Endothelial cell of umbilical vein (primary cell): Measurements from ENCODE around the gene ZP1. TPM values are rescaled to one million over a fixed set of nuclear protein-coding genes. Genes with fewer than 3 reads are reported as not detected.

Source experiments
- BruUV-seq: library from RNA; stranded (reverse); fragments of 400-500 nt; replicated peaks from 2 replicates; lab custom pipeline; 2021; lab: Mats Ljungman, UMichigan
- CTCF ChIA-PET: fragments of 300-600, 350-600 bp; sonication (Branson Sonifier 250); formaldehyde crosslinking; loops from one replicate; lab custom pipeline; 2021; ENCODE audit warnings: antibody characterized with exemption, inconsistent platforms; lab: Charles Lee
- POLR2A ChIA-PET: fragments of 300-600, 350-600 bp; sonication (Branson Sonifier 250); formaldehyde crosslinking; loops from one replicate; lab custom pipeline; 2021; ENCODE audit warnings: antibody characterized with exemption, inconsistent platforms; lab: Charles Lee
- DNase-seq: peaks from one replicate; pipeline ENCODE4 v3.0.0-alpha.2; 2011; ENCODE audit warnings: low read depth, low spot score
- FAIRE-seq: peaks from 2 replicates; lab custom pipeline; 2011; peaks lifted over from hg19 to GRCh38; lab: Jason Lieb, UNC
- H2AFZ ChIP-seq: 2 replicates; pipeline ENCODE4 v1.6.0; 2012; ENCODE audit warnings: low read depth, low read length, control low read depth, inconsistent platforms
- H3K27ac ChIP-seq: 2 replicates; pipeline ENCODE4 v1.5.1; 2011; ENCODE audit warnings: low read depth, mild to moderate bottlenecking, control low read depth, low read length, moderate library complexity; ENCODE audit not compliant: insufficient read depth
- H3K27me3 ChIP-seq, 2 experiments: 2 replicates each; pipeline versions ENCODE4 v1.6.0 to v1.6.1; 2011; ENCODE audit warnings: low read length in 2 of 2, mixed read lengths in 1 of 2; ENCODE audit not compliant: control insufficient read depth in 2 of 2, insufficient read depth in 2 of 2
- H3K36me3 ChIP-seq, 2 experiments: 2 replicates in 1 of 2; 3 replicates in 1 of 2; pipeline ENCODE4 v1.5.1; 2011; ENCODE audit warnings: low read length in 2 of 2, mild to moderate bottlenecking in 1 of 2, moderate library complexity in 1 of 2; ENCODE audit not compliant: control insufficient read depth in 2 of 2, insufficient read depth in 2 of 2; ENCODE audit errors: extremely low read depth in 1 of 2
- H3K4me1 ChIP-seq: 3 replicates; pipeline ENCODE4 v1.5.1; 2011; ENCODE audit warnings: mild to moderate bottlenecking, low read length; ENCODE audit not compliant: control insufficient read depth, insufficient read depth; ENCODE audit errors: extremely low read depth
- H3K4me2 ChIP-seq: 2 replicates; pipeline ENCODE4 v1.6.1; 2011; ENCODE audit warnings: low read length, control low read depth, mixed read lengths; ENCODE audit not compliant: insufficient read depth
- H3K4me3 ChIP-seq, 3 experiments: fragments of 200-600 bp in 1 of 3; sonication (generic), shearing (Covaris generic) in 1 of 3; replicated peaks in 1 of 3; 2 replicates each; pipeline ENCODE4 v1.5.1; 2011 to 2016; ENCODE audit warnings: control low read depth in 3 of 3, low read length in 3 of 3, mild to moderate bottlenecking in 2 of 3, inconsistent platforms in 1 of 3, low read depth in 1 of 3, moderate library complexity in 1 of 3; ENCODE audit not compliant: insufficient read depth in 1 of 3
- H3K79me2 ChIP-seq: 2 replicates; pipeline ENCODE4 v1.6.0; 2012; ENCODE audit warnings: low read length, inconsistent platforms; ENCODE audit not compliant: control insufficient read depth, insufficient read depth
- H3K9ac ChIP-seq: replicated peaks from 2 replicates; pipeline ENCODE3; 2011; ENCODE audit warnings: low read length, control low read depth; ENCODE audit not compliant: insufficient read depth; ENCODE audit errors: extremely low read depth
- H3K9me1 ChIP-seq: replicated peaks from 3 replicates; pipeline ENCODE4 v1.6.0; 2011; ENCODE audit warnings: mild to moderate bottlenecking, low read length; ENCODE audit not compliant: control insufficient read depth, insufficient read depth; ENCODE audit errors: extremely low read depth
- H3K9me3 ChIP-seq: replicated peaks from 2 replicates; pipeline ENCODE4 v1.5.1; 2012; ENCODE audit warnings: low read length, inconsistent platforms; ENCODE audit not compliant: control insufficient read depth, insufficient read depth
- H4K20me1 ChIP-seq: replicated peaks from 2 replicates; pipeline ENCODE3; 2011; ENCODE audit warnings: mild to moderate bottlenecking, low read length; ENCODE audit not compliant: control insufficient read depth, insufficient read depth; ENCODE audit errors: extremely low read depth
- EZH2 ChIP-seq: IDR thresholded peaks from 2 replicates; pipeline ENCODE4 v1.6.1; 2012; ENCODE audit warnings: borderline replicate concordance, low read depth, mild to moderate bottlenecking, moderate library complexity, low read length, inconsistent platforms; ENCODE audit not compliant: severe bottlenecking
- FOS ChIP-seq: IDR thresholded peaks from 2 replicates; pipeline ENCODE4 v1.6.1; 2011; ENCODE audit warnings: mild to moderate bottlenecking, low read length, moderate library complexity, borderline replicate concordance; ENCODE audit not compliant: insufficient read depth
- GATA2 ChIP-seq: IDR thresholded peaks from 2 replicates; pipeline ENCODE4 v1.7.0; 2011; ENCODE audit warnings: low read depth, mild to moderate bottlenecking, moderate library complexity, mixed read lengths, low read length; ENCODE audit not compliant: insufficient read length, insufficient read depth
- JUN ChIP-seq: IDR thresholded peaks from 2 replicates; pipeline ENCODE4 v1.6.1; 2011; ENCODE audit warnings: borderline replicate concordance, low read depth; ENCODE audit not compliant: insufficient read length, insufficient read depth
- MYC ChIP-seq: IDR thresholded peaks from one replicate; pipeline ENCODE4 v1.6.1; 2011; ENCODE audit warnings: mild to moderate bottlenecking, low read depth, low read length
- POLR2A ChIP-seq: IDR thresholded peaks from 2 replicates; pipeline ENCODE4 v1.6.1; 2012; ENCODE audit warnings: low read depth, mild to moderate bottlenecking, control low read depth, low read length
- POLR2AphosphoS5 ChIP-seq: IDR thresholded peaks from 2 replicates; pipeline ENCODE4 v1.6.1; 2012; ENCODE audit warnings: low read depth, mild to moderate bottlenecking, control low read depth, low read length, moderate library complexity; ENCODE audit not compliant: insufficient read depth
- dilution Hi-C: fragments of 300-500 bp; cut with MboI; formaldehyde crosslinking; loops from one replicate; pipeline ENCODE4 v1.15.0; 2019; ENCODE audit warnings: low sequenced_read_pairs; ENCODE audit not compliant: extremely low pct_ligation_motif_present
- intact Hi-C: fragments of 100-400 bp; cut with micrococcal nuclease; formaldehyde crosslinking; loops from one replicate; pipeline ENCODE4 v1.10.0; 2022
- polyA plus RNA-seq, 4 experiments: library from polyadenylated mRNA; depleted of rRNA in 3 of 4; stranded (reverse) in 3 of 4; unstranded in 1 of 4; fragments of >200 nt; gene quantifications; 2 replicates each; pipeline versions ENCODE4 v1.2.1 to v1.2.3, GENCODE V29; 2011 to 2012; ENCODE audit warnings: missing spikeins in 1 of 4
- total RNA-seq: library from RNA; stranded (reverse); gene quantifications from 2 replicates; pipeline ENCODE4 v1.2.3, GENCODE V29; 2021
- TF ChIP-seq, protein P1 (sequence below), 2 donors: IDR thresholded peaks; 1 replicate in 1 of 2; 2 replicates in 1 of 2; pipeline ENCODE4 v1.5.1; 2011; ENCODE audit warnings: low read length in 2 of 2, mild to moderate bottlenecking in 2 of 2, moderate library complexity in 2 of 2, control low read depth in 1 of 2, inconsistent platforms in 1 of 2, low read depth in 1 of 2; ENCODE audit not compliant: insufficient read depth in 1 of 2; ENCODE audit errors: extremely low read depth in 1 of 2
- TF ChIP-seq, protein P2 (sequence below): IDR thresholded peaks from 2 replicates; pipeline ENCODE4 v1.6.1; 2011; ENCODE audit not compliant: insufficient read depth, insufficient read length

The ZP1 gene
- total and polyA plus RNA-seq, 2 donors (not counting 3 experiments of a cell fraction or from before 2014, with no cell fraction given) = not detected

DNA sequence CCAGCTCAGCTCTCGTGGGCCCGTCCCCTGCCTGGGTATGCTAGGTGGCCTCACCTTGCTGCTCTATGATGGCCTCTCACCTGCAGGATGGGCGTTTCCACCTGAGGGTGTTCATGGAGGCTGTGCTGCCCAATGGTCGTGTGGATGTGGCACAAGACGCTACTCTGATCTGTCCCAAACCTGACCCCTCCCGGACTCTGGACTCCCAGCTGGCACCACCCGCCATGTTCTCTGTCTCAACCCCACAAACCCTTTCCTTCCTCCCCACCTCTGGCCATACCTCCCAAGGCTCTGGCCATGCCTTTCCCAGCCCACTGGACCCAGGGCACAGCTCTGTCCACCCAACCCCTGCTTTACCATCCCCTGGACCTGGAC is 2.1 kb downstream of the ZP1 start:
- CTCF ChIA-PET = interaction anchor here (1.0 to 2.0 kb wide), 2 partner anchors 18 to 39 kb away, joined by 3 to 7 read pairs; no protein-coding TSS in a partner anchor
- Histone ChIP-seq H3K4me1 (no peaks in the 10 kb centered on the region), H3K36me3 (no peaks in the 10 kb centered on the region), H3K4me3 (no peak overlapping the region), H3K27me3 (no peaks in the 10 kb centered on the region), H3K9me3 (no peaks in the 10 kb centered on the region), H4K20me1 (no peaks in the 10 kb centered on the region), H3K9me1 (no peaks in the 10 kb centered on the region), H3K9ac (no peak overlapping the region), H3K79me2 (no peaks in the 10 kb centered on the region), H2AFZ (no peak overlapping the region), H3K4me2 (no peak overlapping the region), H3K27ac (no peak overlapping the region)
- dilution Hi-C loops (no loop called here), intact Hi-C loops (no loop called here)
- TF ChIP-seq, protein P1, sequence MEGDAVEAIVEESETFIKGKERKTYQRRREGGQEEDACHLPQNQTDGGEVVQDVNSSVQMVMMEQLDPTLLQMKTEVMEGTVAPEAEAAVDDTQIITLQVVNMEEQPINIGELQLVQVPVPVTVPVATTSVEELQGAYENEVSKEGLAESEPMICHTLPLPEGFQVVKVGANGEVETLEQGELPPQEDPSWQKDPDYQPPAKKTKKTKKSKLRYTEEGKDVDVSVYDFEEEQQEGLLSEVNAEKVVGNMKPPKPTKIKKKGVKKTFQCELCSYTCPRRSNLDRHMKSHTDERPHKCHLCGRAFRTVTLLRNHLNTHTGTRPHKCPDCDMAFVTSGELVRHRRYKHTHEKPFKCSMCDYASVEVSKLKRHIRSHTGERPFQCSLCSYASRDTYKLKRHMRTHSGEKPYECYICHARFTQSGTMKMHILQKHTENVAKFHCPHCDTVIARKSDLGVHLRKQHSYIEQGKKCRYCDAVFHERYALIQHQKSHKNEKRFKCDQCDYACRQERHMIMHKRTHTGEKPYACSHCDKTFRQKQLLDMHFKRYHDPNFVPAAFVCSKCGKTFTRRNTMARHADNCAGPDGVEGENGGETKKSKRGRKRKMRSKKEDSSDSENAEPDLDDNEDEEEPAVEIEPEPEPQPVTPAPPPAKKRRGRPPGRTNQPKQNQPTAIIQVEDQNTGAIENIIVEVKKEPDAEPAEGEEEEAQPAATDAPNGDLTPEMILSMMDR (IDR thresholded peaks at IDR 0.05; ENCODE audit: extremely low read depth in 1 of 2, insufficient read depth in 1 of 2, low read depth in 1 of 2, low read length in 2 of 2) = no peak
- no peak for TF ChIP-seq MYC
- no peak for TF ChIP-seq EZH2
- no peak for TF ChIP-seq FOS
- TF ChIP-seq JUN = no peak
- POLR2A ChIA-PET = no interaction called here
- no peak for DNase-seq
- BruUV-seq = no TSS peak
- FAIRE-seq = no peak

DNA sequence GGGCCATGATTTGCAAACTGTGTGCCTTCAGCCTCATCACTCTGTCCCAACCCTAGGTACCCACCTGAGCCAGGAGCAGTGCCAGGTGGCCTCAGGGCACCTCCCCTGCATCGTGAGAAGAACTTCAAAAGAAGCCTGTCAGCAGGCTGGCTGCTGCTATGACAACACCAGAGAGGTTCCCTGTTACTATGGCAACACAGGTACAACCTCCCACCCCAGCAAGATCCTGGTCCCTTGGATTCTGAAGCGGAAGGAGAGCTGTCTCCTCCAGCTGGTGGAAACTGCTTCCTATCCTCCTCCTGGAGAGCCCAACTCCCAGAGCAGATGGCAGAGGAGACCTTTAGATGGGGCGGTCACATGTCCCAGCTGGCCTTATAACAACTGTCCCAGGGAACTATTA is 2.9 kb downstream of the ZP1 start:
- Histone ChIP-seq H3K36me3 (no peaks in the 10 kb centered on the region), H3K27me3 (no peaks in the 10 kb centered on the region), H3K4me3 (no peak overlapping the region), H2AFZ (no peak overlapping the region), H3K27ac (no peak overlapping the region), H3K4me2 (no peak overlapping the region), H3K9me1 (no peaks in the 10 kb centered on the region), H3K9me3 (no peaks in the 10 kb centered on the region), H4K20me1 (no peaks in the 10 kb centered on the region), H3K79me2 (no peaks in the 10 kb centered on the region), H3K9ac (no peak overlapping the region), H3K4me1 (no peaks in the 10 kb centered on the region)
- ChIA-PET CTCF (interaction anchor here (2.0 to 3.3 kb wide), 3 partner anchors 17 to 39 kb away, joined by 7 to 12 read pairs (median 10); no protein-coding TSS in a partner anchor), POLR2A (no interaction called here)
- DNase-seq (no peak), FAIRE-seq (no peak)
- no TSS peak for BruUV-seq
- intact Hi-C loops (no loop called here), dilution Hi-C loops (no loop called here)
- TF ChIP-seq EZH2 (no peak), POLR2AphosphoS5 (no peak), MYC (no peak), POLR2A (no peak), FOS (no peak), GATA2 (no peak), JUN (no peak)
- TF ChIP-seq, protein P2, sequence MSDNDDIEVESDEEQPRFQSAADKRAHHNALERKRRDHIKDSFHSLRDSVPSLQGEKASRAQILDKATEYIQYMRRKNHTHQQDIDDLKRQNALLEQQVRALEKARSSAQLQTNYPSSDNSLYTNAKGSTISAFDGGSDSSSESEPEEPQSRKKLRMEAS = no peak
- TF ChIP-seq, protein P1 (IDR thresholded peaks at IDR 0.05; ENCODE audit: extremely low read depth in 1 of 2, insufficient read depth in 1 of 2, low read depth in 1 of 2, low read length in 2 of 2) = no peak
